Measurements from ENCODE around the gene IGSF10.

- TF ChIP-seq ZFX (IDR thresholded peaks at IDR 0.05; ENCODE audit: borderline replicate concordance) = no peak
- TF ChIP-seq CTCF (IDR thresholded peaks at IDR 0.05) = no peak
Observed at GRCh38 chr3:151456065-151456464, 4.8 kb downstream of the IGSF10 start.
